ENCODE results near the gene PTGES3L.

PTGES3L gene
- total RNA-seq: 0 reads per million in 2 experiments

- no peak for DNase-seq (ENCODE audit: low read depth)
Measured at GRCh38 chr17:42979511-42980273, at the start of gene PTGES3L. PTGES3L (minus strand) TSS chr17:42980080; CDS start chr17:42980053, 27 bp downstream.

GRCh38 chr17:43028221-43028861, 48.5 kb upstream of the PTGES3L start:
- DNase-seq (ENCODE audit: low read depth): no peak

GRCh38 chr17:43027091-43028032, 47.5 kb upstream of the PTGES3L start:
- no peak for DNase-seq (ENCODE audit: low read depth)

GRCh38 chr17:43026595-43026994, 46.7 kb upstream of the PTGES3L start:
- no peak for DNase-seq (ENCODE audit: low read depth)

- DNase-seq (ENCODE audit: low read depth): no peak
Measured at GRCh38 chr17:43025766-43026537, 46.1 kb upstream of the PTGES3L start.

- no peak for DNase-seq (ENCODE audit: low read depth)
Measured at GRCh38 chr17:43025290-43025657, 45.4 kb upstream of the PTGES3L start.

- DNase-seq (ENCODE audit: low read depth): peak; percentile 71
Measured at GRCh38 chr17:43024407-43025289, 44.8 kb upstream of the PTGES3L start, which contains the start of gene RND2. RND2 (plus strand) TSS chr17:43025231; CDS start chr17:43025348, 117 bp downstream.

- DNase-seq (ENCODE audit: low read depth): peak; percentile 50
Measured at GRCh38 chr17:43021741-43022512, 42.0 kb upstream of the PTGES3L start, which contains the start of gene VAT1. VAT1 (minus strand) TSS chr17:43022385; CDS start chr17:43022322, 63 bp downstream.

- DNase-seq (ENCODE audit: low read depth): no peak
Measured at GRCh38 chr17:43020789-43021740, 41.2 kb upstream of the PTGES3L start.

- DNase-seq (ENCODE audit: low read depth): no peak
Measured at GRCh38 chr17:43020030-43020621, 40.2 kb upstream of the PTGES3L start.

- DNase-seq (ENCODE audit: low read depth): no peak
Measured at GRCh38 chr17:43019418-43019817, 39.5 kb upstream of the PTGES3L start.

- DNase-seq (ENCODE audit: low read depth): no peak
Measured at GRCh38 chr17:43018932-43019331, 39.1 kb upstream of the PTGES3L start.

GRCh38 chr17:43018008-43018853, 38.4 kb upstream of the PTGES3L start:
- DNase-seq (ENCODE audit: low read depth): peak; percentile 36

GRCh38 chr17:43016216-43016615, 36.3 kb upstream of the PTGES3L start:
- no peak for DNase-seq (ENCODE audit: low read depth)

GRCh38 chr17:43015579-43015978, 35.7 kb upstream of the PTGES3L start:
- no peak for DNase-seq (ENCODE audit: low read depth)

GRCh38 chr17:43014649-43015542, 35.0 kb upstream of the PTGES3L start:
- no peak for DNase-seq (ENCODE audit: low read depth)

Data from T follicular helper cell (primary cell).